Left ventricle myocardium superior (tissue), 1 donor: ENCODE measurements around the gene PRAC1. TPM values are rescaled to one million over a fixed set of nuclear protein-coding genes. Genes with fewer than 3 reads are reported as not detected.

Experiments used
- ATAC-seq: fragments of 200-7000 bp; cut with Tn5 transposase; one replicate; pipeline ENCODE4 v1.9.1; 2020; ENCODE audit warnings: mild to moderate bottlenecking, moderate library complexity
- DNase-seq: peaks from one replicate; pipeline ENCODE4 v3.0.0-alpha.2; 2020
- intact Hi-C: fragments of 100-400 bp; cut with micrococcal nuclease; formaldehyde crosslinking; loops from one replicate; pipeline ENCODE4 v1.11.0; 2022
- total RNA-seq: library from RNA; stranded (reverse); fragmentation: NEBNext Ultra II Directional; extraction: Animal tissue kit (Norgen Biotek cat#: 25700); gene quantifications from one replicate; pipeline ENCODE4 v1.2.1, GENCODE V29; 2021
- donor health status: DM: no; HTN: yes; CAD: no; lungs with severe emphysema.

The PRAC1 gene
- total RNA-seq, 1 donor from 2014 or later = not detected

DNA sequence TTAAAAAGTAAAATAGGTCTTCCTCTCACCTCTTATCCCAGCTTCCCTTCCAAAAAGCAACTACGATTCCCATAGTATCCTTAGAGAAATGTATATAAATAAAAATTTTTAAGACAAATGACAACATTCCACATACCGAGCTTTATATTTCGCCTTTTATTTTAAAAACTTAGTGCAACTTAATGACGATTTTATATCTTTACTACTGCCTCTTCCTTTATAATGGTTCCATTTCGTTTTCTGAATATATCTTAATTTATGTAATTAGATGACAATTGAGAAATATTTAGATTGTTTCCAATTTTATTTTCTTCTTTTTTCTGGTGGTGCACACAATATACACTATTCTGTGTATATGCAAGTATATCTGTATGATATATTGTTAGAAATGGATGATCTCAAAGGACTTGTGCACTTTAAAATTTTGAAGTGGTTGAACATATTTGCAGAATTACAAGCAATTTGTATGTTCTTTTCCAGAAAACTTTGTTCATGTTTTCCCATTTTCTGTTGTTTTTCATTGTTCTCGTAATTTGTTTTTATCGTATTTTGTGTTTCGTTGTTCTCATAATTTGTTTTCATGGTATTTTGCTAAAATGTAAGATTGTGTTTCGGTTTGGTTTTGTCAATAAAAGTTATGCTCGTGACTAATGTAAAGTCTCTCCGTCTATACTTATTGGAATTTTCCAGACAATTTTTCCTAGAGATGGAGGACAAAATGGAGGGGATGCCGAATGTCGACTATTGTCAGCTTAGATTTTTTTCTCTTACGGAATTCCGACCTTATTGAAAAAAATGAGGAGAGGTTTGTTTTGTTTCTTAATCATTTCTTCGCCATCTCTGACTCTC is 26.6 kb upstream of the PRAC1 start:
- intact Hi-C loops = no loop called here
- ATAC-seq (no peak), DNase-seq (no peak)

DNA sequence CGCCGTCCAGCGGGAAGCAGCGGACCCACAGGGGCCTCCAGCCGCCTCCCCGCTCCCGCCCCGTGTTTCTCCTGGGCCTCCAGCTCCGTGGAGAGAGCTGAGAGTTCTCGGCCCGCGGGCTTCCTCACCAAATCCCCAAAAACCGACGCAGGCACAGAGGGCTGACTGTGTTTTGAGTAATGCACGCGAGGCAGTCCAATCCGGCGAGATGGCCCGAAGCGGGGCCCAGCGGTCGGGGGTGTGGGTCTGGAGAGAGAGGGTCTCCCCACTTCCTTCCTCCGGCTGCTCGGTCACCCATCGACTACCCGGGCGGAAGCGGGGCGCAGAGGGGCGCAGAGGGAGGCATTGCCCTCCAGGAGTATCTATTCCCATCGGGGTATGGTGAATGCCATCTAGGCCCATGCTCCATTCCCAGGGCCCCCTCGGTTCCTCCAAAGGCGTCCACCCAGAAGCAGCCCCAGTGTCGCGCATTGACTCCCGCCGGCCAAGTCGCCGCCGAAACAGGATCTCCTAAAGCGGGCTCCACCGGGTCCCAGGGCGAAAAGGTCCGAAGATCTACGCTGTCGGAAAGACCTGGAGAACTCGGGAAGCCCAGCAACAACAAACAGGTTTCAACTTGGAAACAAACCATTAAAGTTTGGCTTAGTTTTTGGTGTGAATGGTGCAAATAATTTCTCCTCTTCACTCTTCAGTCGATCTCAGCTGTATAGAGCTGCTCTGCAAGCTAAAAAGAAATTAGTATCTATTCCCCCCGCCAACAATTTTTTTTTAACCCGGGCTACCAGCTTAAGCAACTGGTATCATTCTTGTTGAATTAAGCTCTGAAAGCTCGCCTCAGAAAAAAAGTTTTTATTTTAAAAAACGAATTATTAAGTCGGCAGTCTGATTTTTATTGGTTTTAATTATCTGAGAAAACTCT is 25.4 kb upstream of the PRAC1 start:
- intact Hi-C loops = no loop called here
- ATAC-seq = no peak

DNA sequence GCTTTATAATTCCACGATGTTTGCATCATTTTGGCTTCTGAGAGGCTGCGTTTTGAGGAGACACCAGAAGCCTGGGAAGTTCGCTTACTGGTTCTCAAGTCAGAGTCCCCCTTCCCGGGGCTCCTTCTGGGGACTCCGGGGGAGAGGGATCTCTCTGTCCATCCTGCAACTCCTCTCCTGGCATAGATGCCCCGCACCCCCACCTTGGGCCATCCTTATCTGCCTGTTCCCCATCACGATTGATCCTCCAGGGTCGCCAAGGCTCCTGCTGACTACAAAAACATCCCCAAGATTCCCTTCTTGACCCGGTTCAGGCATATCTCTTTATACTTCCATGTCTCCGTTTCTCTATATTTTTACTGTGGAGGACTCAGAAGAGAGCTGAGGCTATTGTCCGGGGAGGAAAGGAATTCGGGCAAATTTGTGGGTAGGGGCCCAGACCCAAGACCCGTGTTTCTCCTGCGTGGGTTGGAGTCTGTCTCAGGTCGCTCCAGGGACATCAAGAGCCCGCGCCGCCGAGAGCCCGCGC is 24.7 kb upstream of the PRAC1 start:
- DNase-seq (no peak), ATAC-seq (no peak)
- intact Hi-C loops = no loop called here

More for the DNA sequence above, 25.4 kb upstream of the PRAC1 start:
- no peak for DNase-seq

DNA sequence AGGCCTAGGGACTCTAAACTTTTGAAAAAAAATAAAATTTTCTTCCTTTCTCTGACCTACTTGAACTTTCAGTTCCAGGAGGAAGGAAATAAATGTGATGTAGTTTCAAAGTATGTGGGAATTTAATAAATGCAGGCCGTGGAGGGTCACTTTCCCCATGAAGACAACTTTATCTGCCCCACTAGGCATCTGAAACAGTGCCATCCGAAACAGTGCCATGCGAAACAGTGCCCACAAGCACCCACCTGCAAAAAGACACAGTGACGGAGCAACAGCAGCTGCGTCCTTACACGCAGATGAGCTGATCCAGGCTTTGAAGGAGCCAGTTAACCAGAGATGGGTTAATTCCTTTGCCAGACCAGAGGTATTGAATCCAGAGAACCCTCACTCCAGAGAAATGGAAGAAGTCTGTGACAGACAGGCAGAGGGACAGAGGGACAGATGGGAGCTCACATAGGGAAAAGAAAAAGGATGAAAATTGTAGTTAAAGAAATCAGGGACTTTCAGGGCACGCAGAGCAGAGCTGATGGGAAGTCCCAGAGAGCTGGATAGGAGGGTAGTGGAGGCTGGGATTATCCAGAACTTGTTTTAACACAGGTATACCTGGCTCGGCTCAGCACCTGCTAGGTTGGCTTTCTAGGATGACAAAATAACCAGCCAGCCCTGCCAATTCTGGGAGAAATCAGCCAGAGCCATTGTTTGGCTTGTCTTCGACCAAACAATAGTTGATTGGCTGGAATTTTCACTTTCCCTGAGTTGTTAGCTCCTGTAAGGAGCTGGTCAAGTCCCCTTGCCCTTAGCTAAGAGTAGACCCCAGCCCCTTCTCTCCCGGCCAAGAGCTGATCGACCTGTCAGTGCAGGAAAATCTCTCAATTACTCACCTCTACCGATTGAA is 23.3 kb upstream of the PRAC1 start:
- intact Hi-C loops = no loop called here
- no peak for ATAC-seq
- no peak for DNase-seq

DNA sequence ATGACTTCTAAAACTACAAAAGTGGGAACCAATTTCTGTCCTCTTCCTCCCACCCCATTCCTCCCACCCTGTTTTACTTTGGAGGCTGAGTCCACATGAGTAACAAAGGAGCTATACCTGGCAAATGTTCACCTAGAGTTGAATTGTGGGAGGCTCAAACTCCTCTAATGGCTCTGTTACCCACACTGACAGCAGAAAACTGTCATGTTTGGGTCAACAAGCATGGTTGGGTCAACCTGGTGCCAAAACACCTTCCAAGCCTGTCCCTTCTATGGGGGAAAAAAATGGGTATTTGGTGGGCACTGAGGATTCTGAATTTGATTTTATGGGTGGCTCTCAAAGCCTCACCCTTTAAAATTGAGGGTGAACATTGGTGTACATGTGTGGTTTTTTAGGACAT is 18.2 kb upstream of the PRAC1 start:
- intact Hi-C loops = no loop called here
- ATAC-seq (no peak), DNase-seq (no peak)

DNA sequence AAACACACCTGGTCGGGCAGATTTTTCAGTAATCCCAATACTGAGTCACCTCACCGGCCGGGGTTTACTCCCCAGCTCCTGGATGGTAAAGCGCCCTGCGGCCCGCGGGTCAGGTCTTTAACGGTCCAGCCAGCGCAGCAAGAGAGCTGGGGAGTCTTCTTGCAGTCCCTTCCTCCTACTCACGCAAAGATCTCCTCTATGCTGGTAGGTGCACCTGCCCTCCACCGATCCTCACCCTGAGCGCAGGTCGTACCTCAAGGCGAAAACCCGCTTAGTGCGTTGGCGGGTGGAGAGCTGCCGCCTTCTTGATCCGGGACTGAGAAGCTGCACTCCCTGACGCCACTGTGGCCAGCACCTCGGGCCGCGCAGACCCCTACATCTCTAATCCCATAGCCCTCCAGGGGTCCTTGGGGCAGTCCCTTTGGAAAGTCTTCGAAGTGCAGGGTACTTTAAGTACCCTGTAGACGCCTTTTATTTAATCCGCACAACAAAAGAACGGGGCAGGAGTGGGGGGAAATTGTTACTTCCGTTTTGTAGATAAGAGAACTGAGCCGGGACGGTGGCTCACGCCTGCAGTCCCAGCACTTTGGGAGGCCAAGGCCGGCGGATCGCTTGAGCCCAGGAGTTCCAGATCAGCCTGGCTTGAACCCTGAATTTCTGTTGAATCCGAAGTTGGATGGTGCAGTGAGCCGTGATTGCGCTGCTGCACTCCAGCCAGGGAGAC is 16.6 kb upstream of the PRAC1 start:
- ATAC-seq (no peak), DNase-seq (no peak)
- intact Hi-C loops = no loop called here

DNA sequence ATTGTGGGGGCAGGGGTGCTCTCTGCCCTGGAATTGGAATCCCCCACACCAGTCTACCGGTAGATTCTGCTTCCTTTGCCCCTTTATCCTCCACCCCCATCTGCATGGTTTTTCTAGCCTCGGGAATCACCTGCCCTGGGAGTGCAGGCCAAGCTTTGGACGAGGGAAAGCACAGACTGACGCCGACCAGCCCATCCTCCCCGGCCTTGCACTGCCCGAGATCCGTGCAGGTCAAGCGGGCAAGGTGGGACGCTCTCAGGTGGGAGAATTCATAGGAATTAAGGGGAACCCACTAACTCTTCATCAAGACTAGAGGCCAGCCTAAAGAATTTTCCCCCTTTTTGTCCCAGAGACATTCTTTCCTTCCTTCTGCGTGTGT is 16.1 kb upstream of the PRAC1 start:
- ATAC-seq (no peak), DNase-seq (no peak)
- intact Hi-C loops = no loop called here

DNA sequence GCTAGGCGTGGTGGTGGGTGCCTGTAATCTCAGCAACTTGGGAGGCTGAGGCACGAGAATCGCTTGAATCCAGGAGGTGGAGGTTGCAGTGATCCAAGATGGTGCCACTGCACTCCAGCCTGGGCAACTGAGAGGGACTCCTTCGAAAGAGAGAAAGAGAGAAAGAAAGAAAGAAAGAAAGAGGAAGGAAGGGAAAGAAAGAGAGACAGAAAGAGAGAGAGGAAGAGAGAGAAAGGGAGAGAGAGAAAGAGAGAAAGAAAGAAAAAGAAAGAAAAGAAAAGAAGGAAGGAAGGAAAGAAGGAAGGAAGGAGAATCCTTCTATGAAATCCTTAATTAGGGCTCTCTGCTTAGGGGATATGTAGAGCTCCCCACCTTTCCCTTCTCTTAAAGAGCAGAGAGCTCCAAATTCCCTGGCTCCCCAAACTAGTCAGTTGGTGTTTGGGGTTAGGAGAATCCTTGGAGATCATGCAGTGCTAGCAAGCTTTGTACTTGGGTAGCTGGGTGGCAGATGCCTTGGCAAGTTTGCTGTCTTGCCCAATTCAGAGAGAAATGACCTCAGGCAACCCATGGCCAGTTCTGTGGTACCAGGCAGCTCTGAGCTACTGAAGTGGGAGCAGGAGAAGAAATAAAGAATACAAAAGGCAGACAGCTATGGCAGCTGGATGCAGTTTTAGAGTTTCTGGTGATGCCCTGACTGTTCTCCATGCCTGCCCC is 15.2 kb upstream of the PRAC1 start:
- intact Hi-C loops = no loop called here
- no peak for ATAC-seq
- DNase-seq = no peak

DNA sequence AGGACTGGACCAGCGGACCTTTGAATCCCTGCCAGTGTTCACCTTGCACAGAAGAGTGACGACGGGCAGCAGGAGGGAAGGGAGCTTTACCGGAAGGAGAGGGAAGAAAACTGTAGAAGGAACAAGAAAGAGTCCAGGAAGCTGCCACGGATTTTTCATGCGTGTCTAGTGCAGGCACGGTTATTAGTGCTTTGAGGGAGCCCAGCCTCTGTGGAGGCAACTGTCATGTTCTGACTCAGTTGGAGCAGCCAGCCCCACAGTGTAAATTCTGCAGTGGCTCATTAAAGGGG is 12.7 kb upstream of the PRAC1 start:
- ATAC-seq = no peak
- DNase-seq = no peak
- intact Hi-C loops = no loop called here

DNA sequence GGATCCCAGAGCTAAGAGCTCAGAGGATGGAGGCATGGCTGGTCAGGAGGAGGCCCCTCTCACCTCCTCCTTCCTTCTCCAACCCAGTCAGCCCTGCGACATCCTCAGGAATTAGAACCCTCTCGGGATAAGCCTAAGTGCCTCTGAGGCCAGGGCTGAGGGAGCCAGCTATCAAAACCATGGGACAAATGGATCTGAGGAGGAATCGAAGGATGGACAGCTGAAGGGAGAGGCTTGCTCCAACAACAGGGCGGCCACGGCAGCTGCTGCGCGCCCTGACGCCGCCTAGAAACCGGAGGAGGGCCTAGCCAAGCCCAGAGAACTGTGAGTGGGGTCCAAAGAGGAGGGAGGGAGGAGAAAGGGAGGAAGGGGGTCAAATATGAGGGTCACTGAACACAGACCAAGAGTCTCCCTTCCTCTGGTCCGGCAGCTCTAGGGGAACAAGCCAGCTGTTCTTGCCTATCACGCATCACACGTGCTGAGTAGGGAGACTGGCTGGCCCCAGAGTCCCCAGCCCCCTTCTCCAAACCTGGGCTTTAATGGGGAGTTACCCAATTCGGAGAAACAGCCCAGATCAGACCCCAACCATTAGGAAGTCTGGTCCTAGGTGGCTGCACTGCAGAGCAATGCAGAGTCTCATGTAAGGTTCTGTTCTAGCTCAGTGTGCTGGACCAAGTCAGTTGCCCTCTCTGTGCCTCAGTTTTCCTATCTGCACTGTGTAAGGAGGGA is 12.2 kb upstream of the PRAC1 start:
- ATAC-seq = no peak
- no peak for DNase-seq
- intact Hi-C loops = no loop called here

DNA sequence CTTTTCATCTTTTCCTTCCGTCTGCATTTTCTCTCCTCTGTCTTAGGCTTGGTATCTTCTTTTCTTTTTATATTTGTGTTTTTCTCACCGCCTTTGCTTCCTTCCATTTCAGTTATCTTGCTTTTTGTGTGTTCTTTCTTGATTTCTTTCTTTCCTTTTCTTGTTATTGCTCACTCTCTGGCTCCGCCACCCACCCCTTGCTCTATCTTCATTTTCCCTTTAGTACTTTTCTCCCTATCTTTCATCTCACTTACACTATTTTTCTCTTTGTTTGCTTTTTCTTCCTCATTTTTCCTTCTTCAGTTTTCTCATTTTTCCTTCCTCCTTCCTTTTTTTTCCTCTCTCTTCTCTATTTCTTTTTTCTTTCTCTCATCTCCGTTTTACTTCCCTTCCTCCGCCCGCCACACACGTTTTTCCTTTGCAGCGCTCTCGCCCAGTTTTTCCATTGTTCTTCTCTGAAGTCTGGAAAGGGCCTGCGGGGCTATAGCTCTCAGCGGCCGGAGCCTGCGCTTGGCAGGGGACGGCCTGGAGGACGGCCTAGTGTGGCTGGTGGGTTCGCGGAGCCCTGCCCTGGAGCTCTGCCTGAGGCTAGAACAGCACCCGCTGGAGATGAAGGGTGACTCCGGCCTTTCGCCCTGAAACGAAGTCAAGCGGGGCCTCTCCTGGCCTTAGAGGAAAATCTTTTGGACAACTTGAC is 11.5 kb upstream of the PRAC1 start:
- DNase-seq (no peak), ATAC-seq (no peak)
- intact Hi-C loops = no loop called here

DNA sequence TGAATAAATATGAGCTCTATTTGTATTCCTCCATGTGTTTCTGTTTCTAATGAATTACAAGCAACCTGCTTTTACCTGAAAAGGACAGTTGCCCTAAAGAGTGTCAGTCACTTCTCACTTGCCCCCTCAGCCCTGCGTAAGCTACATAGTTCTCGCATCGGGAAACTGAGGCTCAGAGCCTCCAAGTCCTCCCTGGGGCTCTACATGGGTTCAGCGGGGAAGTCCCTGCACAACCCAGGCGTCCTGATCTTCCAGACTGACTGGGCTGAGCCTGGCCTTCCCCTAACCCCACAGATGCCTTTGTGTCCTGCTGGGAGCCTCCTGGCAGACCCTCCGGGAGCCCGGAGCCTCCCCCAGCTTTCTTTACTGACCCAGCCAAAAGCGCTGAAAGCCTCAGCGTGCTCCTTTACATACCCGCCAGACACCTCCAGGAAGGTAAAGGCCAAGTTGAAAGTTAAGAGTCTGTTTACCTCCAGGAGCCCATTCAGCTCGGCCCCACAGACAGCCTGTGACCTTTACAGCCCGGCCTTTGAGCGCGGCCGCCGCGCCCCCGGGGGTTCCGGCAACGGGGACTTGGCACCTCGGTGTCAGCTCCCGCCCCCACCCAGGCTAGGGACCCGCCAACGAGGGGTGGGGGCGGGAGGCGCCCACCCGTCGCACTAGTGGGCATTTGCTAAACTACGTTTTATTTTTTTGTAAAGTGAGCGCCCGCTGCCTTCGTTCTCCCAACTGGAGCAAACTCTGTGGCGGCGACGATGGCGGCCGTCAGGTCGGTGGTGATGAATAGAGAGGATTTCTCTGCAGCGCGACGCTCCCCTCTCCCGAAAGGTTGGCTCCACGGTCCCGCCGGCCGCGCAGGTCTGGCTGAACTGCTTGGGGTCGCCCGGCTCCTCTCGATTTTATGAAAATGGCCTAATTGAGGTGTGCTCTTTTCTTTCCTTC is 10.6 kb upstream of the PRAC1 start:
- intact Hi-C loops = no loop called here
- no peak for ATAC-seq
- DNase-seq = no peak

DNA sequence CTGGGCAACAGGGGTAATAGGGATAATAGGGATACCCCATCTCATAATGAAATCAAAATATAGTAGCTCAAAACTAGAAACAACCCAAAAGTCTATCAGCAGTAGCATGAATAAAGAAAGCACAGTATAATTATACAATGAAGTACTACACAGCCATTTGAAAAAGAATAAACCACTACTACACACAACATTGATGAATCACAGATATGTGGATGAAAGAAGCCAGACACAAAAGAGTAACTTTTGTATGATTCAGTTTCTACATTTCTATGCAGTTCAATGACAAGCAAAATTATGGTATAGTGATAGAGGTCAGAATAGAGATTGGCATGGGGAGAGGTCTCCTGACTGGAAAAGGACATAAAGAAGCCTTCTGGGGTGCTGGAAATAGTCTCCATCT is 9.0 kb upstream of the PRAC1 start:
- intact Hi-C loops = no loop called here
- ATAC-seq (no peak), DNase-seq (no peak)

DNA sequence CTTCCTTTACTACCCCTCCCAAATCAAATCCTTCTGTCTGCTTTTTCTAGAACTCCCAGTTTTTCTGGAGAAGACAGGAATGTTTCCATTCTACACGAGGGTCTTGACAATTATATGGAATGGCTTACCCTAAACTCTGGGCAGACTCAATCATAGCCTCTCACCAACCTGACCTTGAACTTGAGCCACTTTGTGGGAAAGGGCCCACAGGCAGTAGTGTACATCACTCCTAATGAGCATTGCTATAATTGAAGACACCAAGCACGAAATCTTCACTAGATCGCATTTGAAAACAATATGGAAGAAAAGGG is 7.9 kb upstream of the PRAC1 start:
- intact Hi-C loops = no loop called here
- ATAC-seq = no peak
- DNase-seq = no peak

DNA sequence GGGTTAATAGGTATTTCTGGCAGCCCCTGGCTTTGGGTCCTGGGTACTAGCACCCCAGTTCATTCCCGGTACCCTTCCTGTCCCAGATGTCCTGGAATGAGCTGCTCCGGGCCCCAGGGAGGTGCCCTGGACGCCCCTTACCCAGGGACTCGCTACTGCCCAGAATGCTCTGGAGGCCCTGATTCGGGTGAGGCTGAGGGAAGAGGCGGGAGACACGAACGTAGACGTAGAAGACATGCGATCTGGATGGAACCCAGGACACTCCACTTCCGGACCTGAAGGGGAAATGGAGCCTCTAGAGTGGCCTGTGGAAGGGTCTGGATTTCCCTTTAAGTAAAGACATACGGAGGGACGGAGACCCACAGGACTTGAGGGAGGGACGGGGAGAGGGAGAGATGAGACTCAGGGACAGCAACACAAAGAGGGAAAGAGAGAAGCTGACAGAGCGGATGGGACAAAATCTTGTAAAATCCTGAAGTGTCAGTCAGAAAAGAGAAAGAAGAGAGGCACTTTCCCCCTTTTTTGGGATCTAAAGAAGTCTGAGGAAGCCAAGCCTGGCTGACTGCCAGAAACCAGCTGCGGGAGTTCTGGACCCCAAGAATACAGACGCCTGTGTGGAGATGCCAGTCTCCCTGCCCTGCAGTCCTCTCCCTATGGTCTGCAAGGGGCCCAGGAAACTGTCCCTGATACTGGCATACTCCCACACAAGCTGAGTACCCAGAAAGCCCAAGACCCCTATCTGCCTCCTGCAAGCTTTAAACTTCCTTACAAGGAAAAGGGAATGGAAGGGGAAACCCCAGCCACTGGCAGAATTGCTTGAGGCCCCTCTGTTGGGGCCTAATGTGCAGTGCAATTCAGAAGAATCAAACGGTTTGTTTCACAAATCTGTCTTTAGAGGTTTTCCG is 7.3 kb upstream of the PRAC1 start:
- no peak for DNase-seq
- no peak for ATAC-seq
- intact Hi-C loops = loop anchor here (10.0 kb wide), 1 partner anchor 65 kb away; no protein-coding TSS in a partner anchor
